Activated CD4-positive, CD25-positive, alpha-beta regulatory T cell (primary cell): ENCODE measurements around the gene ZNF709.
A peak's percentile ranks its signal among the peaks of the same experiment; 100 is the strongest.
"Not testable (repeated sequence)": the region's sequence is repeated elsewhere in the genome, so short reads cannot be mapped to it uniquely, and the experiment has no call there.

ENCODE experiments used
- DNase-seq, 4 experiments: peaks; one replicate each; lab custom pipeline; 2025; lab: John Stamatoyannopoulos, UW

Gene ZNF709

DNA sequence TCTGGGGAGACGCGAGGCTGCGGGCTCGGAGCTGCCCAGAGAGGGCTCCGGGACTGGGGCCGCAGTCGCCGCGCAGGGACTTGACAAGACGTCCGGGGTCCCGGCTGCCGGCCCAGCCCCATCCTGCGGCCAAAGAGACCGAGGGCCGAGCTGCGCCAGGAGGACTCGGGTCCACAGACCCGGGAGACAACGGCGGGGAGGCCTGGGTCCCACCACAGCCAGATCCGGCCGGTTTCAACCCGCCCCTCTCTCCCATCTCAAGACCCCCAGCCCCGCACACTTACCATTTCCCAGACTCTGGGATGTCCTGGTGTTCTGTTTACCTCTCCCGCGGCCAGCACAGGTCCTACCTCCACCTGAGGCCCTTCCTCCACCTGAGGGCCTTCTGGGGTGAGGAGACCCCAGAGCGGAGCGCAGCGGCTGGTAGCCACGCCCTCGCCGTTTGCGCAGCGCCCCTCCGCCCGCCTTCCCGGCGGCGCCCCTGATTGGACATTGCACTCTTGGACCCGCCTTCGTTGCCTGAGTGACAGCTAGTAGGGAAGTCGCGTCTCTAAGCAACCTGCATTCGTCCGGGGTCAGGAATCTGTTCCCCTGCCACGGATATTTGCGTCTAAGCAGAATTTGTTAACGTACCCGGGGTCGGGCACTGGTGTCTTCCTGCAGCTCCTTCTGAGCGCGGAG is at the start of gene ZNF709:
ZNF709 (minus strand) TSS at position 446 of the 681 bp plus-strand sequence; CDS start at position 287, 159 bp downstream.
- peak; percentile 66 to 81 (median 70) for DNase-seq

GRCh38 chr19:12527034-12527836 is 42.6 kb upstream of the ZNF709 start:
- DNase-seq = no peak

GRCh38 chr19:12526542-12526941 is 41.9 kb upstream of the ZNF709 start:
- no peak for DNase-seq

GRCh38 chr19:12521996-12522395 is 37.4 kb upstream of the ZNF709 start:
- no peak for DNase-seq

GRCh38 chr19:12513531-12514061 is 29.0 kb upstream of the ZNF709 start:
- no peak for DNase-seq

GRCh38 chr19:12497032-12497431 is 12.4 kb upstream of the ZNF709 start:
- DNase-seq = no peak

DNA sequence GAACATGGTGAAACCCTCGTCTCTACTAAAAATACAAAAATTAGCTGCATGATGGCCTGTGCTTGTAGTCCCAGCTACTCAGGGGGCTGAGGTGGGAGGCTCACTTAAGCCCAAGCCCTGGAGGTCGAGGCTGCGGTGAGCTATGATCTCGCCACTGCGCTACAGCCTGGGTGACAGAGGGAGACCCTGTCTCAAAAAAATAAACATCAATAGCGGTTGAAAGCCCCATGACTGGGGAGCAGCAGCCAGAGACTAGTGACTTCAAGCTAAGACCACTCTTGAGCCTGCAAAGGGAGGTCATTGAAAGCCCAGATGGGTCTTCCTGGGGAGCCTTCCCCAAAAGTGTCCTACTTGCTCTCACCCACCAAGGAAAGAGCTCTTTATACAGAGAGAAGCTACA is 11.9 kb upstream of the ZNF709 start:
- no peak for DNase-seq

- DNase-seq = peak; percentile 79 to 87 (median 82)
Measured at GRCh38 chr19:12495002-12495802, 10.6 kb upstream of the ZNF709 start.

GRCh38 chr19:12494260-12494860 is 9.7 kb upstream of the ZNF709 start:
- no peak for DNase-seq

GRCh38 chr19:12486265-12486783 is 1.7 kb upstream of the ZNF709 start:
- not testable (repeated sequence) for DNase-seq

DNA sequence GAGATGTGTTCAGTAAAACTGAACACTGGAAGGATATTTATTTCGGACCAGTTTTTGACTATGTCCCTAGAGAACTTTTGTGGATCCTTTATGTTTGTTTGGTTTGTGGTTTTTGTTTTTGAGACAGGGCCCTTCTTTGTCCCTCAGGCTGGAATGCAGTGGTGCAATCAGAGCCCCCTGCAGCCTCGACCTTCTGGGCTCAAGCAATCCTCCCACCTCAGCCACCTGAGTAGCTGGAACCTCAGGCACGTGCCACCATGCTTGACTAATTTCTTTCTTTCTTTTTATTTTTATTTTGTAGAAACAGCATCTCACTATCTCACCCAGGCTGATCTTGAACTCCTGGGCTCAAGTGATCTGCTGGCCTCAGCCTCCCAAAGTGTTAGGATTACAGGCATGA is 955 bp upstream of the ZNF709 start:
- no peak for DNase-seq

GRCh38 chr19:12485052-12485416 is 418 bp upstream of the ZNF709 start:
- no peak for DNase-seq

DNA sequence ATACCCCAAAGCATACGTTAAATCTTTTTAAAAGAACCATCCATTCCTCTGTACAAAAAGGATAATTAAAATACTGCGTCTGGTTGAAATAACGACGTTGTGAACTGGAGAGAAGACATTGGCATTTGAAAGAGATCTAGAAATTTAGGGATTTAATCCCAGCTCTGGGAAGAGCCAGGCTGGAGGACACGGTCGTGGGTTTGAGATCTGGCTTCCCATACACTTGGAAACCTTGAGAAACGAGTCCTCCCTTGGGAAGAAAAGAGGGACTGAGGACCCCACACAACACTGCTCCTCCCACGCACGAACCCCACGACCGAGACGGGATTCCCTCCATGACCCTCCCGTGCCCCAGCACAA is 625 bp downstream of the ZNF709 start:
- DNase-seq = no peak

- DNase-seq = no peak
Measured at GRCh38 chr19:12482509-12482886, 2.1 kb downstream of the ZNF709 start.

DNA sequence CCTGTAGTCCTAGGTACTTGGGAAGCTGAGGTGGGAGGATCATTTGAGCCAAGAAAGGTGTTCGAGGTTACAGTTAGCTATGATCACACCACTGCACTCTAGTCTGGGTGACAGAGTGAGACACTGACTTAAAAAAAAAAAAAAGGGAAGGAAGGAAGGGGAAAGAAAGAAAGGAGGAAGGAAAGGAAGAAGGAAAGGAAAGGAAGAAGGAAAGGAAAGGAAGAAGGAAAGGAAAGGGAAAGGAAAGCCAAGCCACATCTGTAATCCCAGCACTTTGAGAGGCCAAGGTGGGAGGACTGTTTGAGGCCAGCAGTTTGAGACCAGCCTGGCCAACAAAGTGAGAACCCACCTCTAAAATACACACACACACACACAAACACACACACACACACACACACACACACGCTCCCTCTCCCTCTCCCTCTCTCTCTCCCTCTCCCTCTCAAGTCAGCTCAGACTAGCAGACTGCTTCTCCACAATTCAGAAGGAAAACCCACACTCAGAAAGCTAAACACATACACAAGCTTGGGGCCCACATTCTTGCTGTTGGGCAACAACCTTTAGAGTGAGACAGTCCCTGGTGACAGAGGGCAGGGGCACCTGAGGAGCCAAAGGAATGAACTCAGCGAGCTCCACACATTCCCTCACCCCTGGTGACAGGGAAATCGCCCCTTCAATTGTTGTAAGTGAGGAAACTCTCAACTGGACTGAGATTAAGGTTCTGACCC is 2.7 kb downstream of the ZNF709 start:
- DNase-seq = no peak

DNA sequence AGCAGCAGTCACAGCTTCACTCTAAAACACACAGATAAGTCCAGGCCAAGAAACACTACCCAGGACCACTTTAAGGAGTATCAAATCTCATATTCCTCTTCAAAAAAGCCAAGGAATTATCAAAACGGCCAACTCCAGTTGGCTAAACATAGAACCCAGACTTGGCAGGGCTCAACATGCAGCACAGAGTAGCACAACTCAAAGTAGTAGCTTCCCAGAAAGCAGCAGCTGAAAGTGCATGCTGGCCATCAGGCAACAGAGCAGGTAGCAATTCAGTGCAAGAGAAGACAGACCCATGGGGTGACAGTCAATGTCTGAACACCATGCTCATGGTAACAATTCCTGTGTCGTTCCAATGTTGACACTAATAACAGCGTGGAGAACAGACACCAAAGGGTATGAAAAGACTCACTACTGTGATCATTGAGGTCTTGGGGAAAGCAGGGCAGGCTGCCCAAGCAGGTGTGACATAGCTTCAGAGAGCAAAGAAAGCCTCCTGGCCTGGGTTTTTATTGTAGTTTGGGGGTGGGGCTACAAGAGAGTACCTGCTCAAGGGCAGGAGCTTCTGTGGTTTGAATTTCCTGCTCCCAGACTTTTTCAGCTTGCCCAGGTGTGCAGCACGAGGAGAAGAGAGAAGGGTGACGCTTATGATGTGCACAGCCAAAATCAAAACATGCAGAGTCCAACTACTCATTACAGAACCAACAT is 6.2 kb downstream of the ZNF709 start:
- no peak for DNase-seq

- DNase-seq = not testable (repeated sequence)
Measured at GRCh38 chr19:12467651-12468050, 17.0 kb downstream of the ZNF709 start.

DNA sequence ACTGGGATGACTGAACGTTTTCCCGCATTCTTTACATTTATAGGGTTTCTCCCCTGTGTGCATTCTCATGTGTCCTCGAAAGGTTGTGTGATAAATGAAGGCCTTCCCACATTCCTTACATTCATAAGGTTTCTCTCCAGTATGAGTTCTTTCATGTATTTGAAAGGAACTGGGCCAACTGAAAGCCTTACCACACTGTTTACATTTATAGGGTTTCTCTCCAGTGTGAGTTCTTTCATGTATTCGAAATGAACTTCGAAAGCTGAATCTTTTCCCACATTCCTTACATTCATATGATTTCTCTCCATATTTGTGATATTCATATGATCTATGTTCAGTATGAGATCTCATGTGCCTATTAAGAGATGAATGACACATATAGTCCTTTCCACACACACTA is 19.4 kb downstream of the ZNF709 start:
- no peak for DNase-seq

GRCh38 chr19:12464769-12465168 is 19.8 kb downstream of the ZNF709 start:
- no peak for DNase-seq

DNA sequence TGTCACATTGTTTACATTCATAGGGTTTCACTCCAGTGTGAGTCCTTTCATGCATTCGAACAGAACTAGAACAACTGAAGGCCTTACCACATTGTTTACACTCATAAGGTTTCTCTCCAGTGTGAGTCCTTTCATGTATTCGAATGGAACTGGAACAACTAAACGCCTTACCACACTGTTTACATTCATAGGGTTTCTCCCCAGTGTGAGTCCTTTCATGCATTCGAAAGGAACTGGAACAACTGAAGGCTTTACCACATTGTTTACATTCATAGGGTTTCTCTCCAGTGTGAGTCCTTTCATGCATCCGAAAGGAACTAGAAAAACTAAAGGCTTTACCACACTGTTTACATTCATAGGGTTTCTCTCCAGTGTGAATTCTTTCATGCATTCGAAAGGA is 20.5 kb downstream of the ZNF709 start:
- not testable (repeated sequence) for DNase-seq

DNA sequence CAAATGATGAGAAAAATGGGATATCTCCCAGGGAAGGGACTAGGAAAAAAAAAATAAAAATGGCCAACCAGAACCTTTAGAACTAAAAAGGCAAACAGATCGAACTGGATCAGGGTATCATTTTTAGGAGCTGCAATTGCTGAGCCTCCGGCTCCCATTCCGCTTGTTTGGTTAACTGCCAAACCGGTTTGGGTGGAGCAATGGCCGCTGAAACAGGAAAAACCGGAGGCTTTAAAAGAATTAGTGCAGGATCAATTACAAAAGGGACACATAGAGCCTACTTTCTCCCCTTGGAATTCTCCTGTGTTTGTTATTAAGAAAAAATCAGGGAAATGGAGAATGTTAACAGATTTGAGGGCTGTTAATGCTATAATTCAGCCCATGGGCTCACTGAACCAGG is 31.1 kb downstream of the ZNF709 start:
- DNase-seq = no peak
